Measurements from ENCODE around the gene TLR4. TPM values are rescaled to one million over a fixed set of nuclear protein-coding genes. Genes with fewer than 3 reads are reported as not detected.

Gene TLR4
- polyA plus RNA-seq, result 2.2 TPM

DNA sequence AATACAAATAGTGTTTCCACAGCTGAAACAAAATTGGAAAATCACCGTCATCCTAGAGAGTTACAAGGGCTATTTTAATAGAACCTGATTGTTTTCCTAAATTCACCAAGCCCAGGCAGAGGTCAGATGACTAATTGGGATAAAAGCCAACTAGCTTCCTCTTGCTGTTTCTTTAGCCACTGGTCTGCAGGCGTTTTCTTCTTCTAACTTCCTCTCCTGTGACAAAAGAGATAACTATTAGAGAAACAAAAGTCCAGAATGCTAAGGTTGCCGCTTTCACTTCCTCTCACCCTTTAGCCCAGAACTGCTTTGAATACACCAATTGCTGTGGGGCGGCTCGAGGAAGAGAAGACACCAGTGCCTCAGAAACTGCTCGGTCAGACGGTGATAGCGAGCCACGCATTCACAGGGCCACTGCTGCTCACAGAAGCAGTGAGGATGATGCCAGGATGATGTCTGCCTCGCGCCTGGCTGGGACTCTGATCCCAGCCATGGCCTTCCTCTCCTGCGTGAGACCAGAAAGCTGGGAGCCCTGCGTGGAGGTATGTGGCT is at the start of gene TLR4:
TLR4 (plus strand) TSS at position 380 of the 552 bp plus-strand sequence; CDS start at position 450, 70 bp downstream.
- Mint-ChIP-seq H3K27ac (peak within 1 kb of the TSS; percentile 54 to 88 (median 67)), H3K27me3 (no peaks in the 10 kb centered on the region), H3K4me1 (peaks cover 16 to 38% (median 30%) of the 10 kb centered on the region in 3 donors), H3K36me3 (peaks cover 1% of the 10 kb centered on the region), H3K4me3 (peak within 1 kb of the TSS; percentile 80 to 93 (median 89)), H3K9me3 (peaks cover 0 to 2% (median 0%) of the 10 kb centered on the region in 3 donors)

DNA sequence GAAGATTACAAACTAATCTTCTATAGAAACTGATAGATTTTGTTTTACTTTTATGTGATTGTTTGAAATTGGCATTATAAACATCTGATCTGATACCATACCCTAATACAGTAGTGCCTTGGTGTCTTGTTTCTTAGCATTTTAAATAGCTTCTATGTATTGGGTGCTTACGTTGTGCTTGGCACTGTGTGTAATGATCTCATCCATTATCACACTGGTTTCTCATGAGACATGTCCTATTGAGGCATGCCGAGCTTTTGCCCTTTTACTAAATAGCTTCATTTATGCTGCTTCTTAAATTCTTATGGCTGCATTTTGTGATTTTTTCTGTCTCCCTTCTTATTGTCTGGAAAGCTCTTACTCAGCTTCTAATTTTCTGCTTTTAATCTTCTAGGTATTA is 48.2 kb upstream of the TLR4 start:
- no peak overlapping the region for H3K4me3 Mint-ChIP-seq
- H3K36me3 Mint-ChIP-seq, result no peaks in the 10 kb centered on the region
- H3K9me3 Mint-ChIP-seq, result peaks cover 0 to 3% (median 0%) of the 10 kb centered on the region in 3 donors
- no peaks in the 10 kb centered on the region for H3K4me1 Mint-ChIP-seq
- H3K27me3 Mint-ChIP-seq, result peaks cover 2% of the 10 kb centered on the region
- H3K27ac Mint-ChIP-seq, result no peak overlapping the region

- Mint-ChIP-seq H3K36me3 (no peaks in the 10 kb centered on the region), H3K4me3 (no peak overlapping the region), H3K9me3 (peaks cover 0 to 4% (median 2%) of the 10 kb centered on the region in 3 donors)
These were observed 41.6 kb upstream of the TLR4 start for GRCh38 chr9:117662651-117663050.

DNA sequence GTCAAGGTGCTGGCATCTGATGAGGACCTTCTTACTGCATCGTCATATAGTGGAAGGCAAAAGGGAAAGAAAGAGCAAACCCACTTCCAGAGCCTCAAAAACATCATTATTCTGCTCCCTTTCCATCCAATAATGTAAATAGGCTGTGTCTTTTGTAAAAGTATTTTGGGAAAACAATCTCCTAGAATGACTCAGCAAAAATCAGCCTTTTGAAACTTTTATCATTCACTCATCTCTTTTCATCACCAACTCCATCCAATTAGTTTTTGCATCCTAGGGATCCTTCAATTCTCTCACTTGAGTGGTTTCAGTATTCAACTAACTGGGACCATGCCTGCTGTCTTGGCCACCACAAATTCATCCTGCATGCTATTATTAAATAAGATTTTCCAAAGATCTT is 39.8 kb upstream of the TLR4 start:
- Mint-ChIP-seq H3K4me1 (no peaks in the 10 kb centered on the region), H3K27ac (no peak overlapping the region), H3K4me3 (no peak overlapping the region), H3K27me3 (peaks cover 8% of the 10 kb centered on the region), H3K9me3 (peaks cover 0 to 2% (median 2%) of the 10 kb centered on the region in 3 donors), H3K36me3 (no peaks in the 10 kb centered on the region)

More at GRCh38 chr9:117662651-117663050, 41.6 kb upstream of the TLR4 start:
- H3K27me3 Mint-ChIP-seq, result peaks cover 3% of the 10 kb centered on the region
- no peaks in the 10 kb centered on the region for H3K4me1 Mint-ChIP-seq
- H3K27ac Mint-ChIP-seq, result no peak overlapping the region

GRCh38 chr9:117665601-117666385 is 38.4 kb upstream of the TLR4 start:
- H3K4me1 Mint-ChIP-seq, result no peaks in the 10 kb centered on the region
- peaks cover 9% of the 10 kb centered on the region for H3K27me3 Mint-ChIP-seq
- H3K36me3 Mint-ChIP-seq, result no peaks in the 10 kb centered on the region
- no peak overlapping the region for H3K4me3 Mint-ChIP-seq
- H3K27ac Mint-ChIP-seq, result no peak overlapping the region
- H3K9me3 Mint-ChIP-seq, result peaks cover 0 to 2% (median 2%) of the 10 kb centered on the region in 3 donors

DNA sequence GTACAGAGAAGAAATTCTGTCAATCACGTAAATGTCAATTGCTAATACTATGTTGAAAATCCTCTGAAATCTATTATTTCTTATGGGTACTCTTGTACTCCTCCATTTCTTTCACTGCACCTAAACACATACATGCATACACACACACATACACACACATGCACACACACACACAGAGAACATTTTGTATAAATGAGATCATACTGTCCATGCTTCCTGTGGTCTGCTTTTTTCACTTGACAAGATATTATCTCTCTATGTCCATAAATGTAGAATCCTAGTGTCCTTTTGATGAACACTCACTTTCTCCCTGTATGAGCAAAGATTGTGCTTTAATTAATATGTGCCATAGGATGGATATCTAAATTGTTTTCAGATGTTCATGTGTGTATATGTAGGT is 32.7 kb upstream of the TLR4 start:
- no peak overlapping the region for H3K4me3 Mint-ChIP-seq
- H3K27me3 Mint-ChIP-seq, result peaks cover 12% of the 10 kb centered on the region
- H3K9me3 Mint-ChIP-seq, result peaks cover 0 to 6% (median 5%) of the 10 kb centered on the region in 3 donors
- H3K36me3 Mint-ChIP-seq, result no peaks in the 10 kb centered on the region
- no peaks in the 10 kb centered on the region for H3K4me1 Mint-ChIP-seq
- no peak overlapping the region for H3K27ac Mint-ChIP-seq

GRCh38 chr9:117672369-117672768 is 31.8 kb upstream of the TLR4 start:
- Mint-ChIP-seq H3K4me1 (peaks cover 1 to 3% (median 3%) of the 10 kb centered on the region in 3 donors), H3K36me3 (no peaks in the 10 kb centered on the region), H3K27me3 (peaks cover 12% of the 10 kb centered on the region), H3K9me3 (peaks cover 0 to 6% (median 5%) of the 10 kb centered on the region in 3 donors), H3K27ac (no peak overlapping the region), H3K4me3 (no peak overlapping the region)

GRCh38 chr9:117677572-117677971 is 26.6 kb upstream of the TLR4 start:
- peaks cover 5% of the 10 kb centered on the region for H3K27me3 Mint-ChIP-seq
- H3K27ac Mint-ChIP-seq, result no peak overlapping the region
- peaks cover 0 to 6% (median 5%) of the 10 kb centered on the region in 3 donors for H3K9me3 Mint-ChIP-seq
- H3K4me3 Mint-ChIP-seq, result peak overlapping the region in 1 of 4 donors; percentile 79
- peaks cover 10 to 17% (median 15%) of the 10 kb centered on the region in 3 donors for H3K4me1 Mint-ChIP-seq
- no peaks in the 10 kb centered on the region for H3K36me3 Mint-ChIP-seq

GRCh38 chr9:117678871-117679270 is 25.3 kb upstream of the TLR4 start:
- Mint-ChIP-seq H3K4me1 (peaks cover 12 to 17% (median 15%) of the 10 kb centered on the region in 3 donors), H3K4me3 (peak overlapping the region in 1 of 4 donors; percentile 33), H3K36me3 (no peaks in the 10 kb centered on the region), H3K27ac (no peak overlapping the region), H3K9me3 (peaks cover 0 to 6% (median 5%) of the 10 kb centered on the region in 3 donors), H3K27me3 (no peaks in the 10 kb centered on the region)

DNA sequence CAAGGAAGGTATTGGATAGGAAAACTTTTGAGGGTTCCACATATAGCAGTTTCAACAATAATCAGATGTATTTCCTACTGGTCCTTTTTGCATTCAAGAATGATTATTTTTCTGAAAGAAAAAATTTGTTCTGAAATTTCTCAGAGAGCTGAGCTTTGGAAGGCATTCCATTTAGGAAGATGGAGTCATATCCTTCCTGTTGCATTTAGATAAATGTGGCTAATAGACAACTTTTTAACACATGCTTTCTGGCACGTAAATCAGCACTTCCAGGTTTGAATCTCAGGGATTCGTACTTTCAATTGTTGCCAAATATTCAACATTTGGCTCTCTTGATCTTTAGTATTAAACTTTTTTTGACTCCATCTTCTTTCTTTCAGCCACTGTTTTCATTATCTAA is 24.8 kb upstream of the TLR4 start:
- Mint-ChIP-seq H3K36me3 (no peaks in the 10 kb centered on the region), H3K27ac (no peak overlapping the region), H3K4me3 (peak overlapping the region in 2 of 4 donors; percentile 14 to 33)

DNA sequence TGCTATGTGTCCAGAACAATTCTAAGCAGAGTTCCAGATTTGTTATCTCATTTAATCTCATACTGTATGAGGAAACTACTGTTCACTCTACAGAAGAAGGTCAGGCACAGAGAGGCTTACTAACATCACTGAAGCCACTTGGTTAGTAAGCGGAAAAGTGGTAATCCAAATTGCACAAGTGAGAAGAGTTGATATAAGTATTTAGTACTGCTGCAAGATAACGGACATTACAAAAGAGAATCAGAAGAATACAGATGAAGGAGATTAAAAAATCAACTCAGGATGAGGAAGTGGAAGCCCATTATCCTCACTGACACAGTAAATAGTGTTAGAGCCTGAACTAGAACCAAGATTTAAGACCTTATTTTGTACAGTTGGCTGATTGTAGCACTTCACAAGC is 22.3 kb upstream of the TLR4 start:
- peaks cover 5% of the 10 kb centered on the region for H3K27me3 Mint-ChIP-seq
- peaks cover 12 to 17% (median 13%) of the 10 kb centered on the region in 3 donors for H3K4me1 Mint-ChIP-seq
- no peak overlapping the region for H3K4me3 Mint-ChIP-seq
- no peaks in the 10 kb centered on the region for H3K36me3 Mint-ChIP-seq
- no peak overlapping the region for H3K27ac Mint-ChIP-seq
- no peaks in the 10 kb centered on the region for H3K9me3 Mint-ChIP-seq

More for the DNA sequence above, 24.8 kb upstream of the TLR4 start:
- peaks cover 12 to 17% (median 15%) of the 10 kb centered on the region in 3 donors for H3K4me1 Mint-ChIP-seq
- H3K9me3 Mint-ChIP-seq, result peaks cover 0 to 6% (median 5%) of the 10 kb centered on the region in 3 donors
- peaks cover 1% of the 10 kb centered on the region for H3K27me3 Mint-ChIP-seq

DNA sequence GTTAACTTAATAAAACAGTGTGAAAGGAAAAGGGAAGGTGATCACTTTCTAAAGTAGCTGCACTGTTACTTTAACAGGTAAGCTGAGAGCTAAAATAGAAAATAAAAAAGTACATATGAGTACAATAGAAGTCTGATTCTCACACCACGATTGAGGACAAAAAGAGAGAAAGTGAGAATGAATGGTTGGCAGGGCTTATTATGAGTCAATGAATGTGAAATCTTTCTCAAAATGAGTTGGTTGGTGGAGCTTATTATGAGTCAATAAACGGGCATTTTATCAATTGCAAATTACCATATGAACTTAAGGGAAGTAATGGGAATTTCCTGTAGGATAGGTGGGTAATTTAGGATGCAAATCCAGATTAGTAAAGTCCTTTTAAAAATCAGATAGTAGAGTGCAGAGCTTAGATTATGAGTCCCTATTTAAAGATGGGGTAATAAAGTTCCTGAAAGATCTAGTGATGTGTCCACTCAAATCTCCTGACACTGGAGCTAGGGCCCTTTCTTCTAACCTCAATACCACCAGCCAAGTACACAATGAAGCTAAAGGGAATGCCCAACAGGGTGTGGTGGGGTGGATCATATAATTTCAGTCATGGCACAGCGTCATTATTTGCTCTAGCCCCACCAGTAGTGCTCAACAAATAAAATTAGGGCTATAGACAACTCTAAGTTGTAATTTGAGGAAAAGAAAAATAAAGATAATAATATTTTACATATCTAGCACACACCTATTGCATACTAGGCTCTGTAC is 21.1 kb upstream of the TLR4 start:
- Mint-ChIP-seq H3K9me3 (peaks cover 0 to 3% (median 0%) of the 10 kb centered on the region in 3 donors), H3K4me3 (no peak overlapping the region), H3K27me3 (peaks cover 7% of the 10 kb centered on the region), H3K27ac (no peak overlapping the region), H3K4me1 (peaks cover 5 to 10% (median 6%) of the 10 kb centered on the region in 3 donors), H3K36me3 (no peaks in the 10 kb centered on the region)

GRCh38 chr9:117687532-117687931 is 16.7 kb upstream of the TLR4 start:
- H3K9me3 Mint-ChIP-seq, result peaks cover 0 to 7% (median 5%) of the 10 kb centered on the region in 3 donors

GRCh38 chr9:117691367-117691766 is 12.8 kb upstream of the TLR4 start:
- peaks cover 3% of the 10 kb centered on the region for H3K36me3 Mint-ChIP-seq
- H3K4me1 Mint-ChIP-seq, result peaks cover 0 to 2% (median 0%) of the 10 kb centered on the region in 3 donors
- no peak overlapping the region for H3K4me3 Mint-ChIP-seq
- peaks cover 0 to 7% (median 6%) of the 10 kb centered on the region in 3 donors for H3K9me3 Mint-ChIP-seq
- no peak overlapping the region for H3K27ac Mint-ChIP-seq
- peaks cover 8% of the 10 kb centered on the region for H3K27me3 Mint-ChIP-seq

More at GRCh38 chr9:117687532-117687931, 16.7 kb upstream of the TLR4 start:
- Mint-ChIP-seq H3K4me3 (no peak overlapping the region), H3K36me3 (no peaks in the 10 kb centered on the region), H3K4me1 (peaks cover 0 to 1% (median 0%) of the 10 kb centered on the region in 3 donors), H3K27ac (no peak overlapping the region), H3K27me3 (peaks cover 9% of the 10 kb centered on the region)

DNA sequence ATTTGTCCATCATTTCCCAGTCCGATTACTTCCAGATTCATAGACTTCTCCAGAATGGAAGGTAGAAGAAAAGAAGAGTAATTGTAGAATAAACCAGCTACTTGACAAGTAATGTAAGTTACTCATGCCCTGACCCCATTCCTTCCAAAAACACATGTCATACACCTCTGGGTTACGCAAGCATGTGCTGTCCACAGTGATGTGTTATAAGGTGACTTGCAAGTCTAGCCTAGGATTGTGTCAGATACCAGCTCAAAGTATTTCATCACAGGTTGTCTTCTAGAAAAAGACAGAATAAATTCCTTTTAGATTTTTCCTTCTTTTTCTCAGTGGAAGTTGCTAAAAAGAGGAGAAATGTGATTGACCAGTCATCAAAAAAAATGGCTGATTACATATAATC is 8.0 kb upstream of the TLR4 start:
- Mint-ChIP-seq H3K36me3 (peaks cover 3% of the 10 kb centered on the region), H3K4me1 (peaks cover 0 to 2% (median 0%) of the 10 kb centered on the region in 3 donors), H3K27ac (no peak overlapping the region), H3K9me3 (peaks cover 4 to 11% (median 5%) of the 10 kb centered on the region in 3 donors), H3K27me3 (peaks cover 2% of the 10 kb centered on the region), H3K4me3 (no peak overlapping the region)
